ENCODE results near the gene PTPRN2. TPM values are rescaled to one million over a fixed set of nuclear protein-coding genes. Genes with fewer than 3 reads are reported as not detected.

Gene PTPRN2
- total and polyA plus RNA-seq, 8 donors, result 12.2 to 49.2 (median 31.8) TPM

DNA sequence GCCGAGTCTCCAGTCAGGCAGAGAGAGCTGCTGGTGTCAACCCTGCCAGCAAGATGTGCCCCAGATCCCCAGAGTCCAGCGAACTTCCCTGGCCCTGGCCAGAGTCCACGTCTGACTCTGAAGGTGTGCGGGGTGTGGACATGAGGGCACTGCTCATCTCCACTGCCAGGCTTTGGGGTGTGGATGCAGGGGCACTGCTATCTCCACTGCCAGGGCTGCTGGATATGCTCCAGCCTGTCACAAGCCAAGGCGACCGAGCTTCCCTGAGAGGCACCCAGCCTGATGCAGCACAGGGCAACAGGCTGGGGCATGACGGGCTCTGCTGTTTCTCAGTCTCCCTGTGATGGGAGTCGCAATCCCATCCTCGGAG, 596.8 kb downstream of the PTPRN2 start:
- no peak overlapping the region for H3K27ac ChIP-seq
- no peaks in the 10 kb centered on the region for H3K27me3 ChIP-seq
- H3K9me3 ChIP-seq, result no peaks in the 10 kb centered on the region
- no peaks in the 10 kb centered on the region for H3K36me3 ChIP-seq
- H3K4me1 ChIP-seq, result no peaks in the 10 kb centered on the region
- intact Hi-C loops (cut with DNase I), result no loop called here
- FAIRE-seq (no peak), ATAC-seq (no peak), DNase-seq (no peak)
- no peak overlapping the region for H3K4me3 ChIP-seq
- WGBS, 2 donors, result 72 to 73% methylated on average over 9 of the region's 9 CpGs
- TF ChIP-seq, protein P1, sequence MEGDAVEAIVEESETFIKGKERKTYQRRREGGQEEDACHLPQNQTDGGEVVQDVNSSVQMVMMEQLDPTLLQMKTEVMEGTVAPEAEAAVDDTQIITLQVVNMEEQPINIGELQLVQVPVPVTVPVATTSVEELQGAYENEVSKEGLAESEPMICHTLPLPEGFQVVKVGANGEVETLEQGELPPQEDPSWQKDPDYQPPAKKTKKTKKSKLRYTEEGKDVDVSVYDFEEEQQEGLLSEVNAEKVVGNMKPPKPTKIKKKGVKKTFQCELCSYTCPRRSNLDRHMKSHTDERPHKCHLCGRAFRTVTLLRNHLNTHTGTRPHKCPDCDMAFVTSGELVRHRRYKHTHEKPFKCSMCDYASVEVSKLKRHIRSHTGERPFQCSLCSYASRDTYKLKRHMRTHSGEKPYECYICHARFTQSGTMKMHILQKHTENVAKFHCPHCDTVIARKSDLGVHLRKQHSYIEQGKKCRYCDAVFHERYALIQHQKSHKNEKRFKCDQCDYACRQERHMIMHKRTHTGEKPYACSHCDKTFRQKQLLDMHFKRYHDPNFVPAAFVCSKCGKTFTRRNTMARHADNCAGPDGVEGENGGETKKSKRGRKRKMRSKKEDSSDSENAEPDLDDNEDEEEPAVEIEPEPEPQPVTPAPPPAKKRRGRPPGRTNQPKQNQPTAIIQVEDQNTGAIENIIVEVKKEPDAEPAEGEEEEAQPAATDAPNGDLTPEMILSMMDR (IDR thresholded peaks at IDR 0.05), result no peak

- no peaks in the 10 kb centered on the region for H3K27me3 ChIP-seq
- ATAC-seq (no peak), FAIRE-seq (no peak), DNase-seq (no peak)
- WGBS, 2 donors, result 76 to 81% methylated on average over 21 of the region's 21 CpGs
- intact Hi-C loops (cut with DNase I), result no loop called here
- TF ChIP-seq, protein P1 (IDR thresholded peaks at IDR 0.05), result no peak
- no peaks in the 10 kb centered on the region for H3K4me1 ChIP-seq
- H3K36me3 ChIP-seq, result no peaks in the 10 kb centered on the region
- H3K27ac ChIP-seq, result no peak overlapping the region
- no peaks in the 10 kb centered on the region for H3K9me3 ChIP-seq
- no peak overlapping the region for H3K4me3 ChIP-seq
Observed at GRCh38 chr7:157990226-157990880, 597.3 kb downstream of the PTPRN2 start.

DNA sequence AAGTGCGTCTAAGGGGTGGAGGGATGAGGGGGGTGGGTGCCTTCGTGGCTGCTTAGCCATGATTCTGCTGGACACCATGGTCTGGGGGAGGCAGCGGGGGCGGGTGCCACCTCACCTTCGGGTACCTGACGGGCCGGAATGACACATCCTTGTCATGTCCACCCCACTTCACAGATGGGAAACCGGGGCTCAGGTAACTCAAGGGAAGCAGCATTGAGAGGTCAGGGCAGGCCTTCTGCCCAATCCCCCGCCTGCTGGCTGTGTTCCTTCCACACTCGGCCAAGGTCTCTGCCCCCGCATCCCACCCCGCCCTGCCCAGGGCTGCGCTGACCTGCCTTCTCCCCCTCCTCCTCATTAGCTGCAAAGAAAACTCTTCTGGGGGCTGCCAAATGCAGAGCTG, 598.0 kb downstream of the PTPRN2 start:
- Histone ChIP-seq H3K4me3 (no peak overlapping the region), H3K4me1 (no peaks in the 10 kb centered on the region), H3K9me3 (no peaks in the 10 kb centered on the region), H3K27ac (no peak overlapping the region), H3K27me3 (no peaks in the 10 kb centered on the region), H3K36me3 (no peaks in the 10 kb centered on the region)
- DNase-seq, result no peak
- intact Hi-C loops (cut with DNase I), result no loop called here
- ATAC-seq, result no peak
- no peak for FAIRE-seq
- 75 to 80% methylated on average over 4 to 13 of the region's 13 CpGs for WGBS, 2 donors
- TF ChIP-seq, protein P1 (IDR thresholded peaks at IDR 0.05), result no peak

- 71 to 72% methylated on average over 10 of the region's 10 CpGs for WGBS, 2 donors
- Histone ChIP-seq H3K9me3 (no peaks in the 10 kb centered on the region), H3K4me3 (no peak overlapping the region), H3K27ac (no peak overlapping the region), H3K4me1 (no peaks in the 10 kb centered on the region), H3K36me3 (no peaks in the 10 kb centered on the region), H3K27me3 (no peaks in the 10 kb centered on the region)
- ATAC-seq, result no peak
- TF ChIP-seq, protein P1 (IDR thresholded peaks at IDR 0.05), result no peak
- intact Hi-C loops (cut with DNase I), result no loop called here
- no peak for DNase-seq
- no peak for FAIRE-seq
Observed at GRCh38 chr7:157987906-157988305, 599.7 kb downstream of the PTPRN2 start.

DNA sequence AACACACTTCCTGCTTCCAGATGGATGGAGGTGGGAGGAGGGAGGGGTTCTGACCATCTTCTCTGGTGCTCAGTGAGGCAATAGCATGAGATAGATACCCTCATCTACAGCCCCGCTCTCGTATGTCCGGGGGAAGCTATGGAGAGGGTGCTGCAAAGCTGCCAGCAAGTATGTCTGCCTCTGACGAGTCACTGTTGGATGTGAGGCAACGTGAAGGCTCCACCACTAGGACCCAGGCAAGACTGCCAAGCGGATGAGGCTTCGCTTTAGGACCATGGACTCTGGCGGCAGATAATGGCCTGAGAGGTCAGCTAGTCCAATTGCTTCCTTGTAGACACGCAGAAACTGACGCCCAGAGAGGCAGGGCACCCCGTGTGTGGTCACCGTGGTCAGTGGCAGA, 601.6 kb downstream of the PTPRN2 start:
- TF ChIP-seq, protein P1 (IDR thresholded peaks at IDR 0.05), result no peak
- FAIRE-seq, result no peak
- WGBS, 2 donors, result 88 to 93% methylated on average over 12 of the region's 12 CpGs

More for the DNA sequence above, 601.6 kb downstream of the PTPRN2 start:
- Histone ChIP-seq H3K4me1 (no peaks in the 10 kb centered on the region), H3K4me3 (no peak overlapping the region), H3K27me3 (no peaks in the 10 kb centered on the region), H3K36me3 (no peaks in the 10 kb centered on the region), H3K9me3 (no peaks in the 10 kb centered on the region), H3K27ac (no peak overlapping the region)
- DNase-seq (no peak), ATAC-seq (no peak)
- intact Hi-C loops (cut with DNase I), result no loop called here
